ENCODE measurements around the gene CELF5.
"Not testable (repeated sequence)": the region's sequence is repeated elsewhere in the genome, so short reads cannot be mapped to it uniquely, and the experiment has no call there.

The CELF5 gene

GRCh38 chr19:3190470-3190770 lies 34.0 kb upstream of the CELF5 start:
- no peak for DNase-seq (ENCODE audit: low read depth in 2 of 2)

GRCh38 chr19:3190921-3191805 lies 33.3 kb upstream of the CELF5 start:
- no peak for DNase-seq (ENCODE audit: low read depth in 2 of 2)

DNA sequence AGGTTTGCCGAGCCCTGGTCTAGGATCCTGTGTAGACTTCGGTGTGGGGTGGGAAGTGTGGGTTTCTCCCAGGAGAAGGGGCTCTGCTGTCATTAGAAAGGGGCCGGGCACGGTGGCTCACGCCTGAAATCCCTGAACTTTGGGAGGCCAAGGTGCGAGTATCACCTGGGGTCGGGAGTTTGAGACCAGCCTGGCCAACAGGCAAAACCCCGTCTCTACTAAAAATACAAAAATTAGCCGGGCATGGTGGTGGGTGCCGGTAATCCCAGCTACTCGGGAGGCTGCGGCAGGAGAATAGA lies 32.7 kb upstream of the CELF5 start:
- not testable (repeated sequence) for DNase-seq (ENCODE audit: low read depth in 2 of 2)

- no peak for DNase-seq (ENCODE audit: low read depth in 2 of 2)
Measured at GRCh38 chr19:3192228-3192635, 32.2 kb upstream of the CELF5 start.

- no peak for DNase-seq (ENCODE audit: low read depth in 2 of 2)
Measured at GRCh38 chr19:3192684-3193083, 31.8 kb upstream of the CELF5 start.

GRCh38 chr19:3193256-3194105 lies 31.0 kb upstream of the CELF5 start:
- DNase-seq (ENCODE audit: low read depth in 2 of 2) = no peak

DNA sequence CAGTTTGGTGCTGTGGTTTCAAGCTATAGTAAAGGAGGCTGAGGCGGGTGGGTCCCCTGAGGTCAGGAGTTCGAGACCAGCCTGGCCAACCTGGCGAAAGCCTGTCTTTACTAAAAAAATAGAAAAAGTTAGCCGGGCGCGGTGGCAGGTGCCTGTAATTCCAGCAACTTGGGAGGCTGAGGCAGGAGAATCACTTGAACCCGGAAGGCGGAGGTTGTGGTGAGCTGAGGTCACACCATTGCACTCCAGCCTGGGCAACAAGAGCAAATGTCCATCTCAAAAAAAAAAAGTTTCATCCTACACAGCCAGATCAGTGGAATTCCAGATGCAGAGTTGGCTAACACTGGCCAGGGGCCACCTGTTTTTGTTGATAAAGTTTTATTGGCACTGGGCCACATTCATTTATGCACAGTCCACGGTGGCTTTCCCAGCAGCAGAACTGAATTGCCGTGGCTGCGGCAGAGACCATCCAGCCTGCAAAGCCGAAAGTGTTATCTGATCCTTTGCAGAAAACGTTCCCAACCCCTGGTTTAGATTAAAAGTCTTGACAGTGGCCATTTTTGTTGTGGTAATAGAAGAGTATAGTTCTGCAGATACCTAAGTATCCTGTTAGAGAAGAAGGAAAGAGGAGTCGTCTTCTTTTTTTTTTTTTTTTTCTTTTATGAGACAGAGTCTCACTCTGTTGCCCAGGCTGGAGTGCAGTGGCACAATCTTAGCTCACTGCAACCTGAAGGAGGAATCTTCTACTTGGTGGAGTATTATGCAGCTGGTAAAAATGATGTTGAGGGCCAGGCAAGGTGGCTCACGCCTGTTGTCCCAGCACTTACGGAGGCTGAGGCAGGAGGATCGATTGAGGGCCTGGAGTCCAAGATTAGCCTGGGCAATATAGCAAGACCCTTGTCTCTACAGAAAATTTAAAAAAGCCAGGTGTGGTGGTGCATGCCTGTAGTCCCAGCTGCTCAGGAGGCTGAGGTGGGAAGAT lies 30.1 kb upstream of the CELF5 start:
- no peak for DNase-seq (ENCODE audit: low read depth in 2 of 2)

DNA sequence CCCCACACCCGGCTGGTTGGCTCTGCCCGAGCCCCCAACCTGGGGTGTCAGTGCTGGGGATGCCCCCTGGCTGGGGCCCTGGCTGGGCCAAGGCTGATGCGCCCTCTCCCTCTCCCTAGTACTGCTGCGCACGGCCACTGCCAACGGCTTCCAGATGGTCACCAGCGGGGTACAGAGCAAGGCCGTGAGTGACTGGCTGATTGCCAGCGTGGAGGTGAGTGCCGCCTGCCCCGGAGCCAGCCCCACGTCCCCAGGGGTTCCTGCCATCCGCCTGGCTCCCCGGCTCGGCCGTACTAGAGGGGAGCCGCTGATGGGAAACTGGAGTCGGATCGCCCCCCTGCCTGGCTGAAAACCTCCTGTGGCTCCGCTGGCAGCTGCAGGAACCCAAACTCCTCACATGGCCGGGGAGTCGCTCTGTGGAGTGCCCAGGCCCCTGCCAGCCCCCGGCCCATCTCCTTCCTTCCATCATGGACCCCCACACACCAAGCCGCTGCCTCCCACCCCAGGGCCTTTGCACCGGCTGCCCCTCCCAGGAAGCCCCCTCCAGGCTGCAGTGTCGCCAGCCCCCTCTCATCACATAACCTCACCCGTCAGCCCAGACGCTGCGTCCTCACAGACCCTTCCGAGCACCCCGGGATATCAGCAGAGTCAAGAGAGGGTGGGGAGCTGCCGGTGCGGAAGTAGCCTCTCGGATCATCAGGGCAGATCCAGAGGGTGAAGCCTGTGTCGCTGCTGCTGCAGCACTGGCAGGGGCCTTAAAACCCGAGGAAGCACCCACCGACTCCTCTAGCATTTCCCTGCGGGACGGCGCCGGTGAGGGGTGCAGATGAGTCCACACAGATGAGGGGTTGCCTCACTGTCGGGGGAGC lies 28.2 kb upstream of the CELF5 start:
- DNase-seq (ENCODE audit: low read depth in 2 of 2) = no peak

- no peak for DNase-seq (ENCODE audit: low read depth in 2 of 2)
Measured at GRCh38 chr19:3196933-3197205, 27.6 kb upstream of the CELF5 start.

- DNase-seq (ENCODE audit: low read depth in 2 of 2) = no peak
Measured at GRCh38 chr19:3198901-3199700, 25.4 kb upstream of the CELF5 start.

DNA sequence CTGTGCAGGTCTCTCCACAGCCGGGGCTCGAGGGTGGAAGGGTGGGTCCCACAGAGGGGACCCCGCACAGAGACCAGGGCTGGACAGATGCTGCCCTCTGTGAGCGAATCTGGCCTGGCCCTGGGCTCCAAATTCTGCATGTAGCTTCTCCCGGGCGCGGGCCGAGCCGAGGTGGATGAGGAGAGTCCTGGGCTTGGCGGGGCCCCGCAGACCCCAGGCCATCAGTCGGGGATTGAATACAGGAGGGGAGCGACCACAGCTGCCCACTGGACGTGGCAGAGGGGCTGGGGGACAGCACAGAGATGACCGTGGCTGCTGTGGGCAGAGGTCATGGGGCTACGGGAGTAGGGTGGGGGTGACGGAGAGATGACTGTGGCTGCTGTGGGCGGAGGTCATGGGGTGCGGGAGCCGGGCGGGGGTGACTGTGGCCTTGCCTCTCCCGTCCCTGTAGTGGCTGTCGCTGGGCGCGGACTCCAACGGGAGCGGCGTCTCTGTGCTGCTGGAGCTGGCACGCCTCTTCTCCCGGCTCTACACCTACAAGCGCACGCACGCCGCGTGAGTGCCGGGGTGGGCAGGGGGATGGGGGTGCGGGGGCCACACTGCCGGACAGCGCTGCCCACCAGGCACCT lies 23.3 kb upstream of the CELF5 start:
- DNase-seq (ENCODE audit: low read depth in 2 of 2) = no peak

DNA sequence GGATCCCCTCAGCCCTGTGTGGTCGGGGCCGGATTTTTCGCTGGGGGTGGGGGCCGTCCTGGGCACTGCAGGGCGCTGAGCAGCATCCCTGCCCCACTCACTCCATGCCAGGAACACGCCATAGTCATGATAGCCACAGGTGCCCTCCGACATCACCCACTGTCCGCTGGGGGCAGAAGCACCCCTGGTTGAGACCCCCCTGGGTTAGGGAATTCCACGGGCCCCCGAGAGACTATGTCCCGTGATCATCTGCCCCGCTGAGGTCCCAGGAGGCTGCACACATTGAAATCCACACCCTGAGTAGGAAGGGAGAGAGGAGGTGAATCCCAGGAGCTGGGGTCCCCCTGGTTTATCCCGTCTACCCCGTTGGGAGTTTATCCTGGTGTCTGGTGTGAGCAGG lies 22.6 kb upstream of the CELF5 start:
- DNase-seq (ENCODE audit: low read depth in 2 of 2) = no peak

- DNase-seq (ENCODE audit: low read depth in 2 of 2) = no peak
Measured at GRCh38 chr19:3202346-3202745, 22.1 kb upstream of the CELF5 start.

- DNase-seq (ENCODE audit: low read depth in 2 of 2) = not testable (repeated sequence)
Measured at GRCh38 chr19:3202895-3203294, 21.6 kb upstream of the CELF5 start.

DNA sequence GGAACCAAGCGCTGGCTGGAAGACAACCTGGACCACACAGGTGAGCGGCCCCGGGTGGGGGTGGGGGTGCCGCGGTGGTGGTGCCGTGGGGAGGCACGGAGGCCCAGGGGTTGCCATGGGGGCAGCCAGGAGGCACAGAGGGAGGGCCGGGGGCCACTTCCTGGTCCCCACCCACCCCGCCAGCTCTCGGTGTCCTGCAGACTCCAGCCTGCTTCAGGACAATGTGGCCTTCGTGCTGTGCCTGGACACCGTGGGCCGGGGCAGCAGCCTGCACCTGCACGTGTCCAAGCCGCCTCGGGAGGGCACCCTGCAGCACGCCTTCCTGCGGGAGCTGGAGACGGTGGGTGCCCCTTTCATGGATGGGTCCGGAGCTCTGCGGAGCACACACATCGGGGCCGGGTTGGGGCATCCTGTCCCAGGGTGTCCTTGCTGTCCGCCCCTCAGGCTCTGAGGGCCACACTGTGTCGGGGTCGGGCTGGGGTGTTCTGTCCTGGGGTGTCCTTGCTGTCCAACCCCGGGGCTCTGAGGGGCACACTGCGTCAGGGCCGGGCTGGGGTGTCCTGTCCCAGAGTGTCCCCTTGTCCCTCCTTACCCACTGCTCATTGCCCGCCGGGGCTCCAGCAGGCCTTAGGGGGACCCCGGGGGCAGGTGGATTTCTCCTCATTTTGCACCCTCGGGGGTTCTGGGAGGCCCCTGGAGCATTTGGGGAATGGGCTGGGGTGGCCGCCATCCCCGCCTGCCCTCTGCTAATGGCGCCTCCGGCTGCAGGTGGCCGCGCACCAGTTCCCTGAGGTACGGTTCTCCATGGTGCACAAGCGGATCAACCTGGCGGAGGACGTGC lies 20.4 kb upstream of the CELF5 start:
- no peak for DNase-seq (ENCODE audit: low read depth in 2 of 2)

- DNase-seq (ENCODE audit: low read depth in 2 of 2) = no peak
Measured at GRCh38 chr19:3204646-3205275, 19.7 kb upstream of the CELF5 start.

- no peak for DNase-seq (ENCODE audit: low read depth in 2 of 2)
Measured at GRCh38 chr19:3206216-3206953, 18.1 kb upstream of the CELF5 start.

Measured in stimulated activated CD4-positive, alpha-beta T cell treated with anti-CD3 and anti-CD28 coated beads, Interleukin-15, amount 100 ng/mL, for 48 hours (primary cell).